K562 (cell line): ENCODE data around the gene OPRD1. TPM values are rescaled to one million over a fixed set of nuclear protein-coding genes. Genes with fewer than 3 reads are reported as not detected.
A peak's percentile ranks its signal among the peaks of the same experiment; 100 is the strongest.

Experiments used
- ATAC-seq: fragments of 200-7000 bp; cut with Tn5 transposase; 3 replicates; pipeline ENCODE4 v1.9.1; 2020; ENCODE audit warnings: moderate library complexity
- BruUV-seq: library from RNA; stranded (reverse); fragments of 400-500 nt; replicated peaks from 2 replicates; lab custom pipeline; 2021; lab: Mats Ljungman, UMichigan
- CTCF ChIA-PET: fragments of 300-600 bp; formaldehyde crosslinking; extraction: SDS; loops from one replicate; lab custom pipeline; 2021; ENCODE audit warnings: low intra/inter-chr PET ratio; lab: Yijun Ruan, JAX
- POLR2A ChIA-PET: fragments of 300-600, 350-650 bp; sonication (Branson Sonifier 250); formaldehyde crosslinking; extraction: SDS; loops from one replicate; lab custom pipeline; 2021; ENCODE audit warnings: antibody characterized with exemption, inconsistent platforms; lab: Yijun Ruan, JAX
- DNase-seq, 4 experiments: peaks; one replicate each; pipeline versions ENCODE4 v3.0.0 to v3.0.0-alpha.2; 2011 to 2018; ENCODE audit warnings: low spot score in 3 of 4, mixed read lengths in 3 of 4; ENCODE audit errors: extremely low read depth in 1 of 4
- FAIRE-seq: peaks from 2 replicates; lab custom pipeline; 2011; peaks lifted over from hg19 to GRCh38; lab: Jason Lieb, UNC
- H2AFZ ChIP-seq: 2 replicates; pipeline ENCODE4 v1.6.0; 2011; ENCODE audit warnings: low read depth, low read length, control low read depth, inconsistent platforms
- H3K27ac ChIP-seq: fragments of 200-600 bp; 3 replicates; pipeline ENCODE4 v1.8.0; 2011; ENCODE audit warnings: low read depth, mild to moderate bottlenecking, control low read depth, inconsistent platforms, low read length, moderate library complexity, mixed read lengths; ENCODE audit errors: extremely low read depth
- H3K27me3 ChIP-seq, 2 experiments: fragments of 300-600 bp in 1 of 2; 2 replicates in 1 of 2; 3 replicates in 1 of 2; pipeline versions ENCODE4 v1.6.0 to v1.8.0; 2011; ENCODE audit warnings: inconsistent platforms in 2 of 2, low read length in 2 of 2, mild to moderate bottlenecking in 1 of 2, mixed read lengths in 1 of 2, moderate library complexity in 1 of 2; ENCODE audit not compliant: control insufficient read depth in 2 of 2, insufficient read depth in 2 of 2
- H3K36me3 ChIP-seq: fragments of 300-600 bp; 3 replicates; pipeline ENCODE4 v1.8.0; 2011; ENCODE audit warnings: mild to moderate bottlenecking, low read length, inconsistent platforms; ENCODE audit not compliant: control insufficient read depth, insufficient read depth
- H3K4me1 ChIP-seq, 2 experiments: fragments of 200-600 bp in 1 of 2; replicated peaks in 1 of 2; 2 replicates in 1 of 2; 3 replicates in 1 of 2; pipeline versions ENCODE4 v1.5.1 to v1.8.0; 2011; ENCODE audit warnings: inconsistent platforms in 2 of 2, low read length in 2 of 2, mild to moderate bottlenecking in 1 of 2, mixed read lengths in 1 of 2, moderate library complexity in 1 of 2; ENCODE audit not compliant: control insufficient read depth in 2 of 2, insufficient read depth in 2 of 2
- H3K4me2 ChIP-seq: 2 replicates; pipeline ENCODE4 v1.6.1; 2011; ENCODE audit warnings: low read length, control low read depth, inconsistent platforms, mixed read lengths; ENCODE audit not compliant: insufficient read depth
- H3K4me3 ChIP-seq: fragments of 200-600 bp; sonication (generic), shearing (Covaris generic); 2 replicates; pipeline ENCODE4 v1.5.1; 2016; ENCODE audit warnings: control low read depth, inconsistent platforms
- H3K79me2 ChIP-seq: fragments of 200-600 bp; 3 replicates; pipeline ENCODE4 v1.8.0; 2011; ENCODE audit warnings: low read length, inconsistent platforms; ENCODE audit not compliant: control insufficient read depth, insufficient read depth
- H3K9ac ChIP-seq, 2 experiments: 2 replicates each; pipeline versions ENCODE4 v1.6.0 to v1.6.1; 2011; ENCODE audit warnings: low read depth in 2 of 2, low read length in 2 of 2, control low read depth in 1 of 2, inconsistent platforms in 1 of 2, mild to moderate bottlenecking in 1 of 2, mixed read lengths in 1 of 2; ENCODE audit not compliant: insufficient read depth in 1 of 2
- H3K9me1 ChIP-seq: one replicate; pipeline ENCODE4 v1.6.0; 2011; ENCODE audit warnings: inconsistent platforms, mild to moderate bottlenecking, low read length, moderate library complexity; ENCODE audit not compliant: control insufficient read depth, insufficient read depth
- H3K9me3 ChIP-seq: replicated peaks from 2 replicates; pipeline ENCODE4 v1.5.1; 2011; ENCODE audit warnings: low read depth, low read length, inconsistent platforms; ENCODE audit not compliant: control insufficient read depth, insufficient read depth
- H4K20me1 ChIP-seq: replicated peaks from 2 replicates; pipeline ENCODE4 v1.6.1; 2011; ENCODE audit warnings: low read length, inconsistent platforms, mixed read lengths; ENCODE audit not compliant: control insufficient read depth, insufficient read depth
- BRD4 ChIP-seq: fragments of 200-600 bp; sonication (generic); IDR thresholded peaks from 2 replicates; pipeline ENCODE4 v1.6.1; 2017; ENCODE audit warnings: inconsistent platforms
- CAMTA2 ChIP-seq: fragments of 250-450 bp; sonication (Bioruptor Pico); conservative IDR thresholded peaks from 2 replicates; pipeline ENCODE4 v1.5.1; 2022
- CEBPB ChIP-seq: fragments of 450-650 bp; IDR thresholded peaks from 2 replicates; pipeline ENCODE4 v1.6.1; 2016; ENCODE audit warnings: missing genetic modification characterization, missing compliant biosample characterization
- CHCHD3 ChIP-seq: fragments of 250-450 bp; sonication (Bioruptor Pico); IDR thresholded peaks from 2 replicates; pipeline ENCODE4 v2.1.2; 2022; ENCODE audit warnings: mild to moderate bottlenecking
- CTCF ChIP-seq, 3 experiments: IDR thresholded peaks in 2 of 3; conservative IDR thresholded peaks in 1 of 3; 2 replicates each; pipeline ENCODE4 v1.5.1; 2011 to 2012; ENCODE audit warnings: low read length in 3 of 3, mild to moderate bottlenecking in 3 of 3, control low read depth in 2 of 3, improper control_type of control experiment in 1 of 3, inconsistent platforms in 1 of 3, low read depth in 1 of 3, mixed read lengths in 1 of 3, moderate library complexity in 1 of 3; ENCODE audit not compliant: insufficient read depth in 2 of 3
- MBD2 ChIP-seq: sonication (generic); IDR thresholded peaks from 2 replicates; pipeline ENCODE4 v1.6.1; 2016; ENCODE audit warnings: low read depth, borderline replicate concordance
- MLLT1 ChIP-seq, 2 experiments: fragments of 450-650 bp; IDR thresholded peaks; 2 replicates each; pipeline ENCODE4 v1.6.1; 2016
- NFE2L1 ChIP-seq: fragments of 450-650 bp; IDR thresholded peaks from 2 replicates; pipeline ENCODE4 v1.6.1; 2016; ENCODE audit warnings: missing genetic modification characterization, low read depth, mild to moderate bottlenecking, missing compliant biosample characterization, moderate library complexity, borderline replicate concordance
- NFXL1 ChIP-seq: fragments of 450-650 bp; formaldehyde crosslinking; IDR thresholded peaks from 2 replicates; pipeline ENCODE4 v1.4.0; 2021; ENCODE audit warnings: mild to moderate bottlenecking
- RAD21 ChIP-seq, 2 experiments: fragments of 250-450 bp in 1 of 2; fragments of 450-650 bp in 1 of 2; sonication (Bioruptor Pico) in 1 of 2; formaldehyde crosslinking in 1 of 2; IDR thresholded peaks in 1 of 2; conservative IDR thresholded peaks in 1 of 2; 2 replicates each; pipeline versions ENCODE4 v1.4.0 to v1.8.0; 2020 to 2022; ENCODE audit warnings: mild to moderate bottlenecking in 2 of 2, moderate library complexity in 1 of 2
- SIN3A ChIP-seq, 2 experiments: fragments of 150-350 bp in 1 of 2; IDR thresholded peaks; 2 replicates each; pipeline ENCODE4 v1.6.1; 2011 to 2016; ENCODE audit warnings: borderline replicate concordance in 2 of 2, low read depth in 2 of 2, low read length in 2 of 2, mild to moderate bottlenecking in 2 of 2, moderate library complexity in 2 of 2; ENCODE audit not compliant: control insufficient read depth in 1 of 2
- ZBTB7A ChIP-seq: IDR thresholded peaks from 2 replicates; pipeline ENCODE4 v1.6.1; 2011; ENCODE audit warnings: low read depth, mild to moderate bottlenecking, low read length, moderate library complexity, borderline replicate concordance; ENCODE audit not compliant: control insufficient read depth
- WGBS: fragments of 100-300 bp; shearing (Covaris generic); methylation state at CpG from one replicate; pipeline ENCODE4 v1.1.6; 2016; ENCODE audit warnings: low coverage, mixed read lengths; ENCODE audit not compliant: insufficient coverage; ENCODE audit errors: missing lambda C conversion rate; 5-methylcytosine and 5-hydroxymethylcytosine counted together
- in situ Hi-C: fragments of 300-500 bp; cut with MboI; formaldehyde crosslinking; loops from 4 replicates; pipeline ENCODE4 v1.15.0; 2018; ENCODE audit warnings: inconsistent platforms, mixed read lengths
- intact Hi-C: fragments of 100-400 bp; cut with micrococcal nuclease; formaldehyde crosslinking; loops from 2 replicates; pipeline ENCODE4 v1.14.2; 2022
- polyA plus RNA-seq, 8 experiments: library from polyadenylated mRNA; depleted of rRNA in 4 of 8; stranded (reverse) in 5 of 8; unstranded in 3 of 8; fragments of >200 nt; fragmentation: Nextera tagmentation in 2 of 8; fragmentation: Illumina TruSeq in 1 of 8; extraction: Ambion mirVana in 2 of 8; extraction: Trizol in 1 of 8; gene quantifications; 2 replicates each; pipeline versions ENCODE4 v1.2.1 to v1.2.3, GENCODE V29; 2011 to 2014; ENCODE audit warnings: inconsistent platforms in 1 of 8, missing spikeins in 1 of 8
- total RNA-seq, 7 experiments: library from RNA; depleted of rRNA in 6 of 7; stranded (reverse); fragments of >200 nt in 6 of 7; fragmentation: Illumina TruSeq in 2 of 7; extraction: Trizol in 2 of 7; gene quantifications; 2 replicates each; pipeline versions ENCODE4 v1.2.1 to v1.2.3, GENCODE V29; 2011 to 2021; ENCODE audit warnings: low replicate concordance in 1 of 7

OPRD1 gene
- total and polyA plus RNA-seq, 9 of the 15 experiments (the other 6 are each of a cell fraction or from before 2014, with no cell fraction given) = under 0.01 to 0.03 (median under 0.01) TPM; not detected in 6

- Histone ChIP-seq H3K4me2 (peak overlapping the region; percentile 4; the same call in 1 of the 2 replicates), H3K27me3 (peaks cover 11 to 34% of the 10 kb centered on the region in 2 experiments; a peak in 4 of 5 replicates), H3K36me3 (no peaks in the 10 kb centered on the region), H3K4me3 (no peak overlapping the region), H3K4me1 (peaks cover 2 to 5% of the 10 kb centered on the region in 2 experiments; a peak in 4 of 5 replicates), H3K9ac (peak overlapping the region in 1 of 2 experiments; percentile 31; a peak in 1 of 4 replicates), H3K79me2 (no peaks in the 10 kb centered on the region), H2AFZ (peak overlapping the region; percentile 0; the same call in 1 of the 2 replicates), H3K9me3 (no peaks in the 10 kb centered on the region), H3K27ac (no peak overlapping the region)
- peak in 1 of 4 experiments; percentile 31 for DNase-seq
- POLR2A ChIA-PET = interaction anchor here (0.7 to 1.3 kb wide), 6 partner anchors 10 to 422 kb away, joined by 3 to 7 read pairs (median 4); partner anchors contain the start of genes RNU11 and YTHDF2
- WGBS = 7% methylated on average over 18 of the region's 18 CpGs
- in situ Hi-C loops (loop anchor here (10.0 kb wide), 1 partner anchor 268 kb away; no protein-coding TSS in a partner anchor), intact Hi-C loops (loop anchor here (5.0 kb wide), 1 partner anchor 41 kb away; no protein-coding TSS in a partner anchor)
- peak; percentile 70 for ATAC-seq
- CTCF ChIA-PET = no interaction called here
- BruUV-seq = no TSS peak
- TF ChIP-seq BRD4 (no peak), RAD21 (CRISPR knock-in tag; conservative IDR thresholded peaks at IDR 0.05 in 1 of 2, IDR thresholded peaks at IDR 0.05 in 1 of 2) (peak in 1 of 2 experiments; percentile 54; a peak in 2 of 4 replicates), NFE2L1 (tag) (no peak), CTCF (IDR thresholded peaks at IDR 0.05 in 2 of 3, conservative IDR thresholded peaks at IDR 0.05 in 1 of 3; ENCODE audit: insufficient read depth in 2 of 3, low read depth in 1 of 3, low read length in 3 of 3) (peak; percentile 24 to 35 (median 27); a peak in 3 of 6 replicates), ZBTB7A (0 out of 2 replicates have a peak, but pooled peaks have one; percentile 27), NFXL1 (no peak), CHCHD3 (no peak), CAMTA2 (CRISPR knock-in tag) (no peak), MLLT1 (IDR thresholded peaks at IDR 0.05) (no peak), SIN3A (IDR thresholded peaks at IDR 0.05; ENCODE audit: borderline replicate concordance in 2 of 2, control insufficient read depth in 1 of 2, low read depth in 2 of 2, low read length in 2 of 2) (no peak), MBD2 (no peak), CEBPB (tag) (0 out of 2 replicates have a peak, but pooled peaks have one; percentile 7)
- TF ChIP-seq, all 486 proteins: peak for 4
- FAIRE-seq = no peak
- Histone ChIP-seq H4K20me1 (no peaks in the 10 kb centered on the region; the same call in 1 of the 2 replicates), H3K9me1 (no peaks in the 10 kb centered on the region)
Observed at GRCh38 chr1:28796352-28797211, 15.4 kb upstream of the OPRD1 start.
